Skin of body (tissue), 2 donors: Measurements from ENCODE around the gene RHEX. TPM values are rescaled to one million over a fixed set of nuclear protein-coding genes. Genes with fewer than 3 reads are reported as not detected.

Experiments used
- DNase-seq: peaks from one replicate; lab custom pipeline; 2025; lab: John Stamatoyannopoulos, UW
- total RNA-seq: library from RNA; depleted of rRNA; stranded (reverse); fragments of >200 nt; gene quantifications from one replicate; pipeline ENCODE4 v1.2.3, GENCODE V29; 2014

Gene RHEX
- total RNA-seq, 1 donor from 2014 or later = 5.5 TPM

GRCh38 chr1:206116191-206116872 is 63.4 kb downstream of the RHEX start:
- DNase-seq = no peak

GRCh38 chr1:206116873-206117150 is 63.8 kb downstream of the RHEX start:
- no peak for DNase-seq

- no peak for DNase-seq
These were observed 64.4 kb downstream of the RHEX start, which contains the start of gene AVPR1B for GRCh38 chr1:206117151-206117948. Gene AVPR1B (minus strand): TSS chr1:206117388. CDS start chr1:206116890, 498 bp downstream.

GRCh38 chr1:206120406-206120805 is 67.4 kb downstream of the RHEX start:
- DNase-seq = no peak

GRCh38 chr1:206121269-206121668 is 68.3 kb downstream of the RHEX start:
- DNase-seq = no peak

- DNase-seq = no peak
These were observed 69.7 kb downstream of the RHEX start for GRCh38 chr1:206122686-206123085.

- DNase-seq = no peak
These were observed 72.4 kb downstream of the RHEX start for GRCh38 chr1:206125346-206125745.

GRCh38 chr1:206127336-206127735 is 74.4 kb downstream of the RHEX start:
- DNase-seq = no peak

GRCh38 chr1:206128196-206128595 is 75.2 kb downstream of the RHEX start:
- DNase-seq = no peak

- DNase-seq = no peak
These were observed 78.1 kb downstream of the RHEX start for GRCh38 chr1:206131037-206131436.

GRCh38 chr1:206133751-206134415 is 80.9 kb downstream of the RHEX start:
- no peak for DNase-seq

GRCh38 chr1:206135248-206135647 is 82.3 kb downstream of the RHEX start:
- no peak for DNase-seq

GRCh38 chr1:206136241-206136640 is 83.3 kb downstream of the RHEX start:
- no peak for DNase-seq

GRCh38 chr1:206142011-206142410 is 89.0 kb downstream of the RHEX start:
- no peak for DNase-seq

GRCh38 chr1:206142770-206143169 is 89.8 kb downstream of the RHEX start:
- no peak for DNase-seq

GRCh38 chr1:206143537-206144172 is 90.7 kb downstream of the RHEX start:
- no peak for DNase-seq

- no peak for DNase-seq
These were observed 91.6 kb downstream of the RHEX start for GRCh38 chr1:206144605-206145004.

- no peak for DNase-seq
These were observed 92.9 kb downstream of the RHEX start for GRCh38 chr1:206145771-206146290.
